Spleen (tissue), 7 donors: Measurements from ENCODE around the gene SPON1.

Experiments used
- POLR2A ChIP-seq, 3 donors: fragments of 450-650 bp; IDR thresholded peaks; one replicate each; pipeline ENCODE4 v1.5.1; 2017; ENCODE audit warnings: antibody characterized with exemption in 3 of 3, mild to moderate bottlenecking in 1 of 3
- POLR2AphosphoS5 ChIP-seq, 3 donors: sonication (generic); formaldehyde crosslinking; IDR thresholded peaks; one replicate each; pipeline ENCODE4 v1.5.1; 2017; ENCODE audit warnings: antibody characterized with exemption in 3 of 3
- TF ChIP-seq, protein P1 (sequence below), 11 experiments: fragments of 200-600 bp in 7 of 11; fragments of 450-650 bp in 4 of 11; sonication (generic) in 4 of 11; IDR thresholded peaks in 8 of 11; conservative IDR thresholded peaks in 3 of 11; 1 replicate in 7 of 11; 2 replicates in 4 of 11; pipeline versions ENCODE4 v1.4.0 to v1.8.0; 2016 to 2021; ENCODE audit warnings: antibody characterized with exemption in 11 of 11, inconsistent platforms in 4 of 11, mild to moderate bottlenecking in 1 of 11
- donor health status: DM: no; HTN: no; CAD: no; lungs with moderate emphysema.
- donor health status: DM: no; HTN: no; CAD: no.
- donor health status: DM: no; HTN: no; CAD: no.

- TF ChIP-seq, protein P1, sequence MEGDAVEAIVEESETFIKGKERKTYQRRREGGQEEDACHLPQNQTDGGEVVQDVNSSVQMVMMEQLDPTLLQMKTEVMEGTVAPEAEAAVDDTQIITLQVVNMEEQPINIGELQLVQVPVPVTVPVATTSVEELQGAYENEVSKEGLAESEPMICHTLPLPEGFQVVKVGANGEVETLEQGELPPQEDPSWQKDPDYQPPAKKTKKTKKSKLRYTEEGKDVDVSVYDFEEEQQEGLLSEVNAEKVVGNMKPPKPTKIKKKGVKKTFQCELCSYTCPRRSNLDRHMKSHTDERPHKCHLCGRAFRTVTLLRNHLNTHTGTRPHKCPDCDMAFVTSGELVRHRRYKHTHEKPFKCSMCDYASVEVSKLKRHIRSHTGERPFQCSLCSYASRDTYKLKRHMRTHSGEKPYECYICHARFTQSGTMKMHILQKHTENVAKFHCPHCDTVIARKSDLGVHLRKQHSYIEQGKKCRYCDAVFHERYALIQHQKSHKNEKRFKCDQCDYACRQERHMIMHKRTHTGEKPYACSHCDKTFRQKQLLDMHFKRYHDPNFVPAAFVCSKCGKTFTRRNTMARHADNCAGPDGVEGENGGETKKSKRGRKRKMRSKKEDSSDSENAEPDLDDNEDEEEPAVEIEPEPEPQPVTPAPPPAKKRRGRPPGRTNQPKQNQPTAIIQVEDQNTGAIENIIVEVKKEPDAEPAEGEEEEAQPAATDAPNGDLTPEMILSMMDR (IDR thresholded peaks at IDR 0.05 in 8 of 11, conservative IDR thresholded peaks at IDR 0.05 in 3 of 11): no peak
- TF ChIP-seq POLR2A (IDR thresholded peaks at IDR 0.05) (no peak), POLR2AphosphoS5 (IDR thresholded peaks at IDR 0.05) (peak in 2 of 3 donors; percentile 57 to 67)
Observed at GRCh38 chr11:14253840-14254239, 291.3 kb downstream of the SPON1 start.
